Measurements from ENCODE around the gene LRP4.

The LRP4 gene

GRCh38 chr11:46857666-46858065, 60.7 kb downstream of the LRP4 start:
- no peaks in the 10 kb centered on the region for H3K36me3 ChIP-seq (replicated peaks; ENCODE audit: insufficient read depth, low read length)
- H3K9ac ChIP-seq (ENCODE audit: low read length), result no peak overlapping the region
- no peak for DNase-seq
- no peak overlapping the region for H3K4me2 ChIP-seq (ENCODE audit: low read depth, low read length)
- no peaks in the 10 kb centered on the region for H4K20me1 ChIP-seq (ENCODE audit: insufficient read depth, low read length)
- H3K4me1 ChIP-seq (ENCODE audit: low read length), result peaks cover 13% of the 10 kb centered on the region
- H3K9me3 ChIP-seq (replicated peaks; ENCODE audit: insufficient read depth, low read length), result no peaks in the 10 kb centered on the region
- H3K27me3 ChIP-seq (replicated peaks; ENCODE audit: insufficient read depth, low read length), result no peaks in the 10 kb centered on the region
- no peak for TF ChIP-seq CTCF (IDR thresholded peaks at IDR 0.05; ENCODE audit: low read length)
- no peak overlapping the region for H3K27ac ChIP-seq (ENCODE audit: low read length)
- H3F3A ChIP-seq (ENCODE audit: insufficient read depth, low read length), result no peaks in the 10 kb centered on the region
- no peak overlapping the region for H2AFZ ChIP-seq (ENCODE audit: low read length)
- H3K79me2 ChIP-seq (ENCODE audit: low read length), result no peaks in the 10 kb centered on the region
- H3K4me3 ChIP-seq (ENCODE audit: low read length), result no peak overlapping the region
- no peaks in the 10 kb centered on the region for H3K9me2 ChIP-seq (replicated peaks; ENCODE audit: insufficient read depth, low read length)

GRCh38 chr11:46856605-46857343, 61.6 kb downstream of the LRP4 start:
- Histone ChIP-seq H3K9me3 (replicated peaks; ENCODE audit: insufficient read depth, low read length) (no peaks in the 10 kb centered on the region), H3K4me2 (ENCODE audit: low read depth, low read length) (no peak overlapping the region), H3K9ac (ENCODE audit: low read length) (no peak overlapping the region), H3K4me1 (ENCODE audit: low read length) (peaks cover 13% of the 10 kb centered on the region), H3K27me3 (replicated peaks; ENCODE audit: insufficient read depth, low read length) (no peaks in the 10 kb centered on the region), H2AFZ (ENCODE audit: low read length) (no peak overlapping the region), H3F3A (ENCODE audit: insufficient read depth, low read length) (no peaks in the 10 kb centered on the region), H3K27ac (ENCODE audit: low read length) (no peak overlapping the region), H4K20me1 (ENCODE audit: insufficient read depth, low read length) (no peaks in the 10 kb centered on the region), H3K9me2 (replicated peaks; ENCODE audit: insufficient read depth, low read length) (no peaks in the 10 kb centered on the region), H3K79me2 (ENCODE audit: low read length) (no peaks in the 10 kb centered on the region), H3K4me3 (ENCODE audit: low read length) (no peak overlapping the region), H3K36me3 (replicated peaks; ENCODE audit: insufficient read depth, low read length) (no peaks in the 10 kb centered on the region)
- TF ChIP-seq EZH2phosphoT487 (IDR thresholded peaks at IDR 0.05; ENCODE audit: low read length) (no peak), EZH2 (optimal IDR thresholded peaks at IDR 0.05; ENCODE audit: low read depth, low read length) (no peak), CTCF (IDR thresholded peaks at IDR 0.05; ENCODE audit: low read length) (no peak)
- DNase-seq, result no peak

GRCh38 chr11:46855863-46856262, 62.5 kb downstream of the LRP4 start:
- no peak overlapping the region for H3K4me2 ChIP-seq (ENCODE audit: low read depth, low read length)
- H3K9me2 ChIP-seq (replicated peaks; ENCODE audit: insufficient read depth, low read length), result no peaks in the 10 kb centered on the region
- no peak overlapping the region for H3K27ac ChIP-seq (ENCODE audit: low read length)
- H3K9ac ChIP-seq (ENCODE audit: low read length), result no peak overlapping the region
- no peaks in the 10 kb centered on the region for H3K79me2 ChIP-seq (ENCODE audit: low read length)
- TF ChIP-seq CTCF (IDR thresholded peaks at IDR 0.05; ENCODE audit: low read length), result no peak
- TF ChIP-seq EZH2 (optimal IDR thresholded peaks at IDR 0.05; ENCODE audit: low read depth, low read length), result no peak
- TF ChIP-seq EZH2phosphoT487 (IDR thresholded peaks at IDR 0.05; ENCODE audit: low read length), result no peak
- no peaks in the 10 kb centered on the region for H3F3A ChIP-seq (ENCODE audit: insufficient read depth, low read length)
- peaks cover 13% of the 10 kb centered on the region for H3K4me1 ChIP-seq (ENCODE audit: low read length)
- no peaks in the 10 kb centered on the region for H3K27me3 ChIP-seq (replicated peaks; ENCODE audit: insufficient read depth, low read length)
- H2AFZ ChIP-seq (ENCODE audit: low read length), result no peak overlapping the region
- DNase-seq, result no peak
- H4K20me1 ChIP-seq (ENCODE audit: insufficient read depth, low read length), result no peaks in the 10 kb centered on the region
- H3K36me3 ChIP-seq (replicated peaks; ENCODE audit: insufficient read depth, low read length), result no peaks in the 10 kb centered on the region
- no peaks in the 10 kb centered on the region for H3K9me3 ChIP-seq (replicated peaks; ENCODE audit: insufficient read depth, low read length)
- no peak overlapping the region for H3K4me3 ChIP-seq (ENCODE audit: low read length)
